ENCODE data around the gene PPM1H.
"Not testable (repeated sequence)": the region's sequence is repeated elsewhere in the genome, so short reads cannot be mapped to it uniquely, and the experiment has no call there.

The PPM1H gene

GRCh38 chr12:62943779-62944395 lies 8.9 kb upstream of the PPM1H start:
- no peak for DNase-seq (ENCODE audit: low read depth)

DNA sequence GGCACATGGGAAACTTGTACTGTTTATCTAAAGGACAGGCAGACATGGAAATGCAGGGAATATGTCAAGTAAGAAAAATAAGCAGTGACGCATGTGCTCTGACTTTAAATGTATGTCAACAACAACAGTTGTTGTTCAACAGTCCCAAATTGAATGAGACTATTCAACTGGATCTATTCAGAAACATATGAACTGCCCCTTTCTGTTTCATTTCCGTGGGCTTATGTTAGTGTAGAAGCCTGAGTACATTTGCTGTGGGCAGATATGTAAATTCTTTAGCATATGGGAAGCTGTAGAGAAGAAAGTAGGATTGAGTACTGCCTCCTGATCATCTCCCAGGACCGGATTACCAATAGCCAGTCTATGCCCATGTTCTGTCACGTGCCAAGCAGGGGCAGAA lies 7.4 kb upstream of the PPM1H start:
- DNase-seq (ENCODE audit: low read depth), result not testable (repeated sequence)

GRCh38 chr12:62934239-62934798 lies 631 bp downstream of the PPM1H start:
- DNase-seq (ENCODE audit: low read depth), result no peak

GRCh38 chr12:62933602-62934238 lies 1.2 kb downstream of the PPM1H start:
- no peak for DNase-seq (ENCODE audit: low read depth)

DNA sequence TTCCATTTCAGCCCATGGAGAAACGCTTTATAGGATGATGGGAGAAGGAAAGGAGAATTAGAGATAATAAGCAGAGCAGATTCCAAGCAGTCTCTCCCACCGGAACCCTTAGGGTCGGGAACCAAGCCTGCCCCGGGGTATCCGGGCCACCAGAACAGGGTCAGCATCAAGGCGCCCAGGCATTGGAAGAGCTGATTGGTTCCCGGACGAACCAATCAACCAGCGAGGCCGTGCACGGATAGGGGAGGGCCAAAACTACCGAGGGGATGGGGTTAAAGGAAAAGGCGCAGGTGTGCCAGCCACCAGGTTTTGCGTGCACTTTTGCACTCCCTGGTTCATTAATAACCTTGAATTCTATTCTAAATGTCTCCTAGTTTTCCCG lies 1.7 kb downstream of the PPM1H start:
- no peak for DNase-seq (ENCODE audit: low read depth)

- no peak for DNase-seq (ENCODE audit: low read depth)
Measured at GRCh38 chr12:62931477-62931876, 3.5 kb downstream of the PPM1H start.

DNA sequence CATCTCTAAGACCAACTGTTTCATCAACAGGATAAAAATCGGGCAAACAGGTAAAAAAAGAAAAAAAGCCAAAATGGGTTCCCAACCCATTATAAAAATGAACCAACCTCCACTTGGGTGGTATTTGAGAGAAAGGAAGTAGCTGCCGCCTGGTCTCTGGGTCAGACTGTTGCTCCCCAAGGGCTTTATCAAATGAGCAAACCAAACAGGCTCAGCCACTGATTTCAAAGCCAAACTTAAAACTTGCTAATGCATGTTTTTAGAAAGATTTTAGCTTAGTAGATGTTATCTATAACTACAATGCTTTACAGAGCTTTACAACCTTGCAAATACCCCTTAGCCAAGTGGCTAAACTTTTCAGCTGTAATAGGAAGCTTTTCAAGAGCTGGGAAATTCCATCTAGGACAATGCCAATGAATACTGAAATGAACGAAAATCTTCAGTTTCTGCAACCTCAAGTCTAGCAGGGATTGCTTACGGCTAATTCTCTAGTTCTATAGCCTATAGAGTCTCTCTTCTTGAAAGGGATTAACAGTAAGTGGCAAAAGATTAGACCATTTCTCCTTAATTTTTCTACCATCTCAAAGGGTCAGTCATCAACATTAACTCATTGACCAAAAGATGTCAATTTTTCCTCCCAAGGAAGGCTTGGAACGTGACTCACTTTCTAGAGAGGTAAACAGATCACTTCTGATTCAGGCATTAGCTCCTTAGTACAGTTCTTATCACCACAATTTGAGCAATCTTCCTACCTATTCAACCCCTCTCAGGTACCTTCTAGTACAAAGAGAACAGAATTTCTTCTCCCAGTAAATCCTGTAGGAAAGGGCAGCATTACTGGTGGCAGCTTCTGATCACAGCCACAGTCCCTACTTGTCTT lies 4.2 kb downstream of the PPM1H start:
- DNase-seq (ENCODE audit: low read depth), result no peak

- no peak for DNase-seq (ENCODE audit: low read depth)
Measured at GRCh38 chr12:62928632-62929031, 6.3 kb downstream of the PPM1H start.

- DNase-seq (ENCODE audit: low read depth), result no peak
Measured at GRCh38 chr12:62925680-62926079, 9.3 kb downstream of the PPM1H start.

DNA sequence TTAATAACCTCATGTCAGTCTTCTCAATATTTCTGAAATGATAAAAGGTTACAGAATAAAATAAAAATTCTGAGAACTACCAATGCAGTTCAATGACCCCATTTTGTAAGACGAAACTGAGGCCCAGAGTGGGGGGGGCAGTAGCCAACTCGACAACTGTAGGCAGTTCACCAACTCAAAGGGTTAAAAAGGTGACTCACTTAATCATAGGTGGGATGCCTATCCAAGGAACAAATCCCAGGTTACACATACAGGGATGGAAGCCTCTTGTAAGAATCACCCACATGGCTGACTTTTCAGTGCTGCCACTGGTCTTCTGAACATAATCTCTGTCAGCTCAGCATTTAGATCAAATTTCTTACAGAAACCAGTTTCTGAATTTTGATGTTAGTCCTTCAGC lies 10.9 kb downstream of the PPM1H start:
- DNase-seq (ENCODE audit: low read depth), result no peak

GRCh38 chr12:62922539-62922938 lies 12.4 kb downstream of the PPM1H start:
- DNase-seq (ENCODE audit: low read depth), result no peak

- DNase-seq (ENCODE audit: low read depth), result no peak
Measured at GRCh38 chr12:62919838-62920237, 15.1 kb downstream of the PPM1H start.

DNA sequence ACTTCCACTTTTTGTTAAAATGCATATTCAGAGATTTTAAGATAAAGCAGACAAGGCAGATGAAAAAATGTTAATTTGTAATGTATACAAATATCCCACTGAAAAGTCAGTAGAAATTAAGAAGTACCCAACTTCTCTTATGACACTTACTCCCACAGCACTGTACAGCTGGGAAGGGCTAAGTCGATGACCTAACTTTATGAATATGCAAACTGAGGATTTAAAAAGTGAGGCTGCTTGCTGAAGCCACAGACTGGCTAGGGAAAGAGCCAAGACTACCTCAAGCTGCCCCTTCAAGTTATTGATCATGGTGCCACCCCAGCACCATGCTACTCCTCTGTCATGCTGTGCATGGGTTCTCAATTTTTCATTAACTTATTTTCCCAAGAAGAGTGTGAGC lies 17.0 kb downstream of the PPM1H start:
- DNase-seq (ENCODE audit: low read depth), result no peak

DNA sequence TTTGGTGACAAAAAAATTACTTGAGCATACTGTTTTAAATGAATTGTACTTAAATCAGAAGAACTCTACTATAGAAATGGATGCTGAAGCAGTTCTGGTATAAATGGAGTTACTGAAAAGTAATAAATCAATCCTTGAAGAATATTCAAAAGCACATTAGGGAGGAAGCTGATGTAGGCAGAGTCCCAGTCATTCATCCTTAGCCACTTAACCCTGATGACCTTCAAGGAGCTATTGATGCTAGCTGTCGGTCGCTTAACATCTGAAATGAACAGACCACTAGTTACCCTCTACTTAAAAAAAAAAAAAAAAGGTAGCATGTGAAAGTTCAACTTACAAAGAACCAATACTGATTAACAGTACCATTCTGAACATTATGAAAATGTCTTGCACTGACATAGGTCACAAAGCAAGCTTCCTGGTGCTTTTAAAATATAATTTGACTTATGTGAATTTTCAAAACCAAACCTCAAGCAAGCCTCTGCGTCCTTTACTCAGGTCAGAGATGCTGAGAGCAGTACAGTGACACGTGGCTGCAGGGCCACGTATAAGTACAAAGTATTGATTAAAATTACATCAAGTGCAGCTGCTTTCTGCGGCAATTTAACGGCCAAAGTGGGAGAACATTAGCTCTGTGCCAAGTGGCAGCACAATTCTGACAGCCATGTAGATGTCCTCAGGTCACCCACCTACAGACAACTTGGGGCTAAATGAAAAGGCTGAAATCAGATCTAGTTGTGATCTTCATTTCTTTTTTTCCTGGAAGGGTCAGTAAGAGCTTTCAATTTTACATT lies 18.1 kb downstream of the PPM1H start:
- DNase-seq (ENCODE audit: low read depth), result no peak

GRCh38 chr12:62915204-62915529 lies 19.8 kb downstream of the PPM1H start:
- DNase-seq (ENCODE audit: low read depth), result no peak

DNA sequence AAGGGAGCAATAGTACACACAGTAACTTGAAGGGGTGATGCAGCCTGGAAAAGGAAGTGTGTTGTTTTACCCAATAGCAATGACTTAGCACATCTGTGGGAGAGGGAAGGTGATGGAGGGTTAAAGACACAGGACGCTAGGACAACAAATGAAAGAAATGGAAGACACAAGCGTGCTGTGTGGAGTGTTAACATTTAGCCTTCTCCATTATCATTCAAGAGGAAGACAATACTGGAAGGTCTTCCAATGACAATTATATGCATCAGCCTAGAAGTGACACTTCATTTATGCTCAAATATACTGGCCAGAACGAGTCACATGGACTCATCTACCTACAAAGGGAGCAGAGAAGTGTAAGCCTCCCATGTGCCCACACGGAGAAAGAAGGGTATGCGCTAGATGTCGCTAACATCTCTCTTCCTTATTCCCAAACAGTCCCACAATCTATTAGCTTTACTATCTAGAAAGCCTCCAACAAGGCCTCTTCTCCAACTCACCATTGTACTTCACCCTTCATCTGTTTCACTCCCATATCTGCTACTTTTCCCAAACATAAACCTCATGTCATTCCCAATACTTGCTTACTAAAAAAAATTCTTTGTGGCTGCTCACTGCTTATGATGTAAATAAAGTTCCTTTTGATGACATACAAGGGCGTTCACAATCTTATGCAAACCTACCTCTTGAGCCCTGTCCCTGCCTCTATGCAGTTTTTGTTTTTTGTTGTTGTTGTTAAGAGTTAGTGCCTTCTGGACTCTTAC lies 20.3 kb downstream of the PPM1H start:
- DNase-seq (ENCODE audit: low read depth), result no peak

DNA sequence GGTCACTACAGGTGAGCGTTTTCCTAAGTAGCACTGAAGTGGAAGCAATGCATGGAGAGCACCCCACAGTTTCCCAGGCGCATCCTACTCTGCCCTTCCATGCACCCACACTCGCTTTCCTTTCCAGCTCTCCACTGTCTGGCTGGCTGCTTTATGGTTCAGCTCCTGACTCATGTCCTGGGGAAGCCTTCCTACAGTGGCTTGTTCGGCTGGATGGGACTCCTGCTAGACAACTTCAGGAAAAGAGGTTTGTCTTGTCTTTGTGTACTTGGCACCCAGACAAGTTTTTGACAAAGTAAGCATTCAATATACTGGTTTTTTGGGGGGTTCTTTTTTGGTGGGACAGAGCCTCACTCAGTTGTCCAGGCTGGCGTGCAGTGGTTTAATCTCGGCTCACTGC lies 21.6 kb downstream of the PPM1H start:
- DNase-seq (ENCODE audit: low read depth), result no peak

DNA sequence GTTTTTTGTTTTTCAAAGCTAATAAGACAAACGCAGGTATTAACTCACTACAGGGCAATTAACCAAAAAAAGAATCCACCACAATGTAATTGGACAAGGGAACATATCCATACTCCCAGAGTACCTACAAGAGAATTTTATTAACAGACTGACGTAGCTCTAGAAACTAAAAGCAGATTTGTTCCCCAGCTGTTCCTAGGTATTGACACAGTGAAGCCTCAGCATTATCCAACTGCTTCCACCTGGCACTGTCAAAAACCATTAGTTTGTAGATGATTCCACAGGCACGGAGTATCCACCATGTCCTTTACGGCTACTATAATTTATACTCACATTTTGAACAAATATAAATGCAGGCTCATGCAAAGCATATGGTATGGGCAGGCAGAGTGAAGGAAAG lies 22.3 kb downstream of the PPM1H start:
- DNase-seq (ENCODE audit: low read depth), result no peak

DNA sequence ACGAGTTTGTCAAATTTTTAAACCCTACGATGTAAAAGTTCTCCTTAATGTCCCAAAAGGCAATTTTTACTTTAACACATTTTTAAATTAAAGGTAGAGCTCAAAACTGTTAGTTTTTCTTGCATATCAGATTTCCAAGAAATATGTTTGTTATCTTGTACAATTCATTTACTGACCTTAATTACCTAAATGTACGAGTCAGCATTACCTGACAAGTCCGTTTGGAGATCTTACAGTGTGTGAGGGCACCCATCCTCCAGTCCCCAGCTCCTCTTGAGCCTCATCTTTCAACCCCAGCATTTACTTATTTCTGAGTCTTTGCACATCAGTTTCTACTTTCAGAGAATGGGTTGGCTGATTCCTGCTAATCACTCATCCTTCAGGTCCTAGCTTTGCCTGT lies 23.7 kb downstream of the PPM1H start:
- no peak for DNase-seq (ENCODE audit: low read depth)

- DNase-seq (ENCODE audit: low read depth), result no peak
Measured at GRCh38 chr12:62910549-62911169, 24.3 kb downstream of the PPM1H start.

- DNase-seq (ENCODE audit: low read depth), result no peak
Measured at GRCh38 chr12:62909340-62909739, 25.6 kb downstream of the PPM1H start.
